ENCODE results near the gene WDFY4.
A peak's percentile ranks its signal among the peaks of the same experiment; 100 is the strongest.

Gene WDFY4

GRCh38 chr10:48895803-48896195 is 211.1 kb downstream of the WDFY4 start:
- no peak for DNase-seq (ENCODE audit: low read depth)
- TF ChIP-seq, protein P1, sequence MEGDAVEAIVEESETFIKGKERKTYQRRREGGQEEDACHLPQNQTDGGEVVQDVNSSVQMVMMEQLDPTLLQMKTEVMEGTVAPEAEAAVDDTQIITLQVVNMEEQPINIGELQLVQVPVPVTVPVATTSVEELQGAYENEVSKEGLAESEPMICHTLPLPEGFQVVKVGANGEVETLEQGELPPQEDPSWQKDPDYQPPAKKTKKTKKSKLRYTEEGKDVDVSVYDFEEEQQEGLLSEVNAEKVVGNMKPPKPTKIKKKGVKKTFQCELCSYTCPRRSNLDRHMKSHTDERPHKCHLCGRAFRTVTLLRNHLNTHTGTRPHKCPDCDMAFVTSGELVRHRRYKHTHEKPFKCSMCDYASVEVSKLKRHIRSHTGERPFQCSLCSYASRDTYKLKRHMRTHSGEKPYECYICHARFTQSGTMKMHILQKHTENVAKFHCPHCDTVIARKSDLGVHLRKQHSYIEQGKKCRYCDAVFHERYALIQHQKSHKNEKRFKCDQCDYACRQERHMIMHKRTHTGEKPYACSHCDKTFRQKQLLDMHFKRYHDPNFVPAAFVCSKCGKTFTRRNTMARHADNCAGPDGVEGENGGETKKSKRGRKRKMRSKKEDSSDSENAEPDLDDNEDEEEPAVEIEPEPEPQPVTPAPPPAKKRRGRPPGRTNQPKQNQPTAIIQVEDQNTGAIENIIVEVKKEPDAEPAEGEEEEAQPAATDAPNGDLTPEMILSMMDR (IDR thresholded peaks at IDR 0.05; ENCODE audit: control insufficient read depth, extremely low read depth, insufficient read depth) = no peak
- no peak overlapping the region for H3K4me3 ChIP-seq (ENCODE audit: low read depth, low read length)

DNA sequence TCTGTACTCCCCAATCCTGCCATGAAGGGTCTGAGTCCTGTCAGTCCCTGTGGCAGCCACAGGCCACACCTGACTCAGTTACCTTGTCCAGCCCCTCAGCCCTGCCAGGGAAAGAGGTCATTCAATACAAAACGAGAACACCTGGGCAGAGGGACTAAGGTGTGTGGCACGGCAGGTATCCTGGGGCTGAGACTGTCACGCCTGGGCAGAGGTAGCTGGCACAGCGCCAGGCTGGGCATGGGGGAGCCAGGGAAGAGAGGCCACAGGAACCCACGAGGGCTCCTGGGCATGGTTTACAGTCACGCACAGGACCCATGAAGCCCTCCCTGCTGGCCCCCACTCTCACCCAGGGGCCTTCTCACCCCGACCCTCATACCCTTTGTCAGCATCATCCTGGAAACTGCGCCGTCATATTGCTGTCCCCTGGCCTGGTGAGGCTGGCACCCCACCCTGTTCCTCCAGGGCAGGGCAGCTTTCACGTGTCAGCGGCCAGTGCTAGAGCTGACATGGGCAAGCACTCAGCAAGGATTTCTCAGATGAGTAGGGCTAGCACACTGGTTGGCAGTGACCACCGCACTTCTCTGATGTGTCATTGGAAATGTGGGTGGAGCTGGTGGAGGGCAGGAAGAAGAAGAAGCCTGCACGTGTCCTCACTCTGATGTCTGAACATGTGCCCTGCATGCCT is 212.2 kb downstream of the WDFY4 start:
- TF ChIP-seq, protein P1 (IDR thresholded peaks at IDR 0.05; ENCODE audit: control insufficient read depth, extremely low read depth, insufficient read depth) = no peak
- no peak for DNase-seq (ENCODE audit: low read depth)
- H3K4me3 ChIP-seq (ENCODE audit: low read depth, low read length) = no peak overlapping the region

DNA sequence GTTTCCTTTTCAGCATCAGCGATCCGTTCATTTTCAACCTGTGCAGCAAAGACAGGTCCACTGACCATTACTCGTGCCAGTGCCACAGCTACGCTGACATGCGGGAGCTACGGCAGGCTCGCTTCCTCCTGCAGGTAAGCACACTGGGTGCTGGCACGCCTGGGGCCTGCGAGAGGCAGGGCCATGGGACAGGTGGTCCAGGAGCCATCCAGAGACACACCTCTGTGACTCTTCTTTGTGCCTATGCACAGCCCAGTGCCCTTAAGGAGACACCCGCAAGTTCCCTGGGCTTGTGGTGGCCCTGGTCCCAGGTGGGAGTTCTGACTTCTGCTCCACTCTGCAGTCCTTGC is 212.7 kb downstream of the WDFY4 start:
- TF ChIP-seq, protein P1 (IDR thresholded peaks at IDR 0.05; ENCODE audit: control insufficient read depth, extremely low read depth, insufficient read depth) = no peak
- DNase-seq (ENCODE audit: low read depth) = no peak
- no peak overlapping the region for H3K4me3 ChIP-seq (ENCODE audit: low read depth, low read length)

- DNase-seq (ENCODE audit: low read depth) = no peak
- TF ChIP-seq, protein P1 (IDR thresholded peaks at IDR 0.05; ENCODE audit: control insufficient read depth, extremely low read depth, insufficient read depth) = no peak
- H3K4me3 ChIP-seq (ENCODE audit: low read depth, low read length) = no peak overlapping the region
These were observed 213.8 kb downstream of the WDFY4 start for GRCh38 chr10:48898426-48898825.

DNA sequence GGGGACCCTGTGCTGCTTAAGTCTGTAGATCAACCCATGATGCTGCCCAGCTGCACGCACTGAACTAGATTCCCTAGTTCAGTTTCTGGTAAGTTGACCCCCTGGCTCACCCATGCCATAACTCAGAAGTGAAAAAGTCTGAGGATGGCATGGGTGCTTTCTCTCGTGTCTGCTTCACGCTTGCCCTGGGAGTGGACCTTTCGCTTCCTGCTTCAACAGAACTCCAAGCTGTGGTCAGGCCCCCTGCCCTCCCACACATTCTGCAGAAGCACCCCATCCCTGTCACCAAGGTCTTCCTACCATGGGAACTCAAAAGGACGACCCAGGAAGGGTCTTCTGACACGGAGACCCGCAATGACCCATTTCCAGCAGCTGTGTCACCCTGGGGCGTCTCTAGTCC is 215.1 kb downstream of the WDFY4 start:
- H3K4me3 ChIP-seq (ENCODE audit: low read depth, low read length) = no peak overlapping the region

GRCh38 chr10:48900371-48900801 is 215.7 kb downstream of the WDFY4 start:
- TF ChIP-seq, protein P1 (IDR thresholded peaks at IDR 0.05; ENCODE audit: control insufficient read depth, extremely low read depth, insufficient read depth) = no peak
- no peak overlapping the region for H3K4me3 ChIP-seq (ENCODE audit: low read depth, low read length)
- DNase-seq (ENCODE audit: low read depth) = no peak

More for the DNA sequence above, 215.1 kb downstream of the WDFY4 start:
- no peak for DNase-seq (ENCODE audit: low read depth)
- TF ChIP-seq, protein P1 (IDR thresholded peaks at IDR 0.05; ENCODE audit: control insufficient read depth, extremely low read depth, insufficient read depth) = no peak

DNA sequence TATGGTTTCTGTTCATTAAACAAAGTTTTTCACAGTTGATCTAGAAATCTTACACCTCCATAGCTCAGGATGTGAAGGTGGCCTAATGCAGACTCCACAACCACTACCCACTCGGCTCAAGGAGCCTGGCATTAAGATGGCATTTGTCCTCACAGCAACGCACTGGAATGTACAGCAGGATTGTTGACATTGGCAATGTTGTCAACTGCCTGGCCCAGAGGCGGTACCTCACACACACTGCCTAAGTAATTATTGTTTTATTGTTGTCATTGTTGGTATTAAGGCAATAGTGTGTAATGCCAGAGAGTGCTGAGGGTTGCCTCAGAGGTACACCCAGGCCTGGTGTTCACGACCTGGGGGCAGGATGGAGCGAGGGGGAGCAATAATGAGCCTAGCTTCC is 216.6 kb downstream of the WDFY4 start:
- DNase-seq (ENCODE audit: low read depth) = peak; percentile 80
- TF ChIP-seq, protein P1 (IDR thresholded peaks at IDR 0.05; ENCODE audit: control insufficient read depth, extremely low read depth, insufficient read depth) = no peak
- no peak overlapping the region for H3K4me3 ChIP-seq (ENCODE audit: low read depth, low read length)

All from LNCaP clone FGC (cell line).